GM11168 (cell line): ENCODE data around the gene PCBP2.

ENCODE experiments used
- in situ Hi-C: fragments of 300-500 bp; cut with MboI; formaldehyde crosslinking; loops from one replicate; pipeline ENCODE4 v1.12.0; 2022; ENCODE audit warnings: low sequenced_read_pairs; ENCODE audit not compliant: unreplicated experiment

The PCBP2 gene

DNA sequence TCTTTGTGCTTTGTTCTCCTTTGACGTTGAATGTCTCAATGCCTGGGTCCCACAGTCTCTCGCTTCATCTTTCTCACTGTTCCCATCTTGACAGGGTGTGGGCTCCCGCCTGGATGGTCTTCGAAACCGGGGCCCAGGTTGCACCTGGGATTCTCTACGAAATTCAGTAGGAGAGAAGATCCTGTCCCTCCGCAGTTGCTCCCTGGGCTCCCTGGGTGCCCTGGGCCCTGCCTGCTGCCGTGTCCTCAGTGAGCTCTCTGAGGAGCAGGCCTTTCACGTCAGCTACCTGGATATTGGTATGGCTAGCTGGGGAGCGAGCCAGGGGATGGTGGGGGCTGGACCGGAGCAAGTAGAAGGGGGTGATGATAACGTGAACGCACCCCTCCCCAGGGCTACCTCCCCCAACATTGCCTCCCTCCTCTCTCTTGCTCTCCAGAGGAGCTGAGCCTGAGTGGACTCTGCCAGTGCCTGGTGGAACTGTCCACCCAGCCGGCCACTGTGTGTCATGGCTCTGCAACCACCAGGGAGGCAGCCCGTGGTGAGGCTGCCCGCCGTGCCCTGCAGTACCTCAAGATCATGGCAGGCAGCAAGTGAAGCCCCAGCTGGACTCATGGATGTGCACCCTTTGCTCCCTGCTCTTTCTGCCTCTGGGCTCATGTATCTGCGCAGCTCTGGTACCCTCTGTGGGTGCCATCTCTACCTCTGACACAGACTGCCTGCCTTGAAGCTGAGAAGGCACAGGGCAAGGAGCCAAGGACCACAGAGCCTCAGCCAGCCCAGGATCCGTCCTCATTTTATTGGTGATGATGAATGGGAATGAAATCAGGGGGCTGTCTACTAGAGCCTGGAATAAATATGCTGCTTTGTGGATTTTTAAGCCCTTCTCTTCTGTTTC, 53.9 kb downstream of the PCBP2 start:
- in situ Hi-C loops, result no loop called here

DNA sequence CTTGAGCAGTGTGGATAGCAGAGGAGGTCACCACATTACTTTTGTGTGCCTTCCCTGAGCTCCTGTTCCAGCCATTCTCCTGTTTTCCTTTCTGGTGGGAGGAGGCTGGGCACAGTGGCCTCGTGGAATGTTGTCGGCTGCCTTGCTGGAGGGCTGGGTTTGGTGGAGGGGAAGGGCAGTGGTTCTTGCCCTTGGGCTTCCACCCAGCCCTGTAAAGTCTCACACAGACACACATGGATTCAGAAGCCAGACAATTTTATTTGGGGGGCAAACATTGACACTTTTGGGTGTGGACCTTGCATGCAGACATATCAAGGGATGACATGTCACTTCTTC, 54.5 kb downstream of the PCBP2 start:
- in situ Hi-C loops, result no loop called here

DNA sequence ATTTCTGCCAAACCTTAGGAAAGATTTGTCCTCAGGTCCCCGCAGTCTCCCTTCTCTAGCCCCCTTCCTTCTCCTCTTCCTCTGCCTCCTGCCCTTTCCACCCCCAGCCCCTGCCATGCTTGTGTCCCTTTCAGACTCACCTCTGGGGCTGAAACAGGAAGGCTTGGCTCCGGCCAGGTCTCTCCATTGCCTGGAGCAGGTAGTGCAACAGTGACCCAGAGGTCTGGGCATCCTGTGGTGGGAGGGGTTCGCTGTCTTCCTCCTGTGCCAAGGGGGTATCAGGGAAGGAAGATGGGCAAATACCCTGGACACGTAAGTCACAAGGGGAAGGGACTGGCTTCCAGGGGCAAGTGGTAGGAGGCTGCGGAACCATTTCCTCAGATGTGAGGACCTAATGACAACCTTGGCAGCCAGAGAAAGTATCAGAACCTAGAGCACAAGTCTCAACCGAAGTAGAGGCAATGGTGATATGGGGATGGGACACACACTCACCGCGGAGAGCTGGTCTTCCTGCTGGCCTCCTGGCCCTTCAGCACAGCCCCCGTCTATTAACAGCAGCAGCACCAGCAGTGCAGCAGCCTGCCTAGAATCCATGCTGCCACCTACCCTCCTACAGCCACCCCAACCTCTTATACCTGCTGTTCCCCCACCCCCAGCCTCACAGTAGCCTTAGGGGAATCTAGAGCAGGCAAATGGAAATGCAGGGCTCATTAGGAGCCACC, 55.1 kb downstream of the PCBP2 start, which contains the start of gene NPFF:
NPFF (minus strand) TSS at position 604 of the 722 bp plus-strand sequence; CDS start at position 594, 10 bp downstream.
- in situ Hi-C loops, result no loop called here

DNA sequence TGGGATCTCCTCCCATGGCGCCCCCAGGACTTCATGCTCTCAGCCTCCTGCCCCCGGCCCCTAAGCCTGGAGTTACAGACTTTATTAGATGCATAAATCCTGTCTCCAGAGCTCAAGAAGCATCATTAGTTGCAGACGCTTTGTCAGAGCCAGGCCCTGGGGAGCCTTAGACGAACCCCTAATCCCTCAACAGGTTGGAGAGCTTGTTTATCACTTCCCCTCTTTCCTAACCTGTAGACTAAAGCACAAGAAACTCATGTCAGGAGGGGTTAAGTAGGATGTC, 55.6 kb downstream of the PCBP2 start:
- in situ Hi-C loops, result no loop called here

DNA sequence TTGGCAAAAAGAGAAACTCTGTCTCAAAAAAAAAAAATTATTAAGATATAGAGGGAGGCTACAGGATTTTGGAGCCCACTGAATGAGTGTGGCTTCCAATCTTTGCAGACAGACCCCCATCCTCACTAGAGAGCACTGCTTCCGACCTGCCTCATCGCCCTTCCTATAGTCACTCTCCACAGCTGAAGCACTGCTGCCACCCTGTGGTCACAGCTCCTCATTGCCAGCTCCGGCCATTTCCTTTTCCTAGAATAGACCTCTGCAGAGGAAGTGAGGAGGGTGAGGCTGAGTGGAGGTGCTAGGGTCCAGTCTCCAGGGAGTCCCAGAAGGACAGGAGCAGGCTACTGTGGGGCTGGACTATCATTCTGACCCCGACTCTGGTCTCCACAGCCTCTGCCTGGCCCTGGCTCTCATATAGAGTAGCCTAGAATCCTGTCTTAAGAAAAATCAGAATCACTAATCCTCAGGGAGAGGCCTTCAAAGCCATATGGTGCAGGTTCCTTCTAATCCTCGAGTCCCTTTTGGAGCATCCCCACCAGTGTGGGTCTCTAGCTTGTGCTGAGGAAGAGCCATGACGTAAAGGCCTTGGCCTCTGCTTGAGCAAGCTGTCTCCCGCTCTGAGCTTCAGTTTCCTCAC, 56.8 kb downstream of the PCBP2 start:
- in situ Hi-C loops, result no loop called here

DNA sequence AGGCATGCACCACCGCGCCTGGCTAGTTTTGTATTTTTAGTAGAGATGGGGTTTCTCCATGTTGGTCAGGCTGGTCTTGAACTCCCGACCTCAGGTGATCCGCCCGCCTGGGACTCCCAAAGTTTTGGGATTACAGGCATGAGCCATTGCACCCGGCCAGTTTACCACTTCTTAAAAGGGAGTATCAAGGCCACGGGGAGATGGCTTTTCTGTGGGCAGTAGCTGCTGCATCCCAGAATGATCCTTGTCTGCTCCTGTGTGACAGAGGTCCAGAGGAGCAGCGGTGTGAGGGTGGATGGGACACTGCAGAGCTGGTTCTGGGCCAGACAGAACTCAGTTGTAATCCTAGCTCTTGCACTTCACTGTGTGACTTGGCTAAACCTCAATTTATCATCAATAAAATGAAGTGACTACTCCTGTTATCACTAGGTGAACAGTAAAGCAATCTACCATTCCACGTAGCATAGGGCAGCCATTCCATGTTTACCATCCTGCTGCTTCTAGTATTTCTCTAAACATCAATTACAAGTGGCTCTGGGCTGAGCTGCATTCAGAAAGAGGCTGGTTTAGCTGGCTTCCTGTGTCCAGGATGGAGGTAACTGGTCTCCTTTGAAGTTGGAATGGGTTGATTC, 58.4 kb downstream of the PCBP2 start:
- in situ Hi-C loops, result no loop called here

DNA sequence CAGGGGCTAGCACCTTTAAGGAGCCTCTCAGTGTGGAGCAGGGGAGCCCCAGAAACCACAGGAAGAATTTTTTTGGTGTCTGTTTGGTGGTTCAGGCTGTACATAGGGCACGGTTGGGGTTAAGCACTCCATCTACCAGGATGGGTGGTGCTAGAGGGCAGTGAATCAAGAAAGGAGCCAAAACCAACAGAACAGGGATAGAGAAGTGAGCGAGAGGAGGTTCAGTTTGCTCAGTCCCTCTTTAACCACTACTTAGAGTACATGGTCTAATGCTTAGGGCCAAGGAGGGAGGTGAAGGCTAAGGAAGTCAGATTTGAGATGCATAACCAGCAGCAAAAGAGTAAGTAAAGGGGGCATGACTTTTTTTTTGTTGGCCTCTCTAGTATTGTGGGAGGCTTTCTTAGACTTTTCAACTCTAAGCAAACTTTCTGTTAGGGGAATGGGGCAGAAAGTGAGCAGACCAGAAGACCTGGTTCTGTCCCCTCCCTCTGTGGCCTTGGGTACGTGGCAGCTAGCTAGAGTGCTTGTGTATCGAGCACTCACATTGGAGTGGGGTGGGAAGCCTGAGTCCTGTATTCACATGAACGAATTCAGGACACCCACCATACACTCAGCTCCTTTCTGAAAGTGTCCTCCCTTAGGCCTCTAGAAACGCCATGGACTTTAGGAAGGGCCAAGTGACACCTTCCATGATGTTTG, 62.0 kb downstream of the PCBP2 start:
- in situ Hi-C loops, result no loop called here

DNA sequence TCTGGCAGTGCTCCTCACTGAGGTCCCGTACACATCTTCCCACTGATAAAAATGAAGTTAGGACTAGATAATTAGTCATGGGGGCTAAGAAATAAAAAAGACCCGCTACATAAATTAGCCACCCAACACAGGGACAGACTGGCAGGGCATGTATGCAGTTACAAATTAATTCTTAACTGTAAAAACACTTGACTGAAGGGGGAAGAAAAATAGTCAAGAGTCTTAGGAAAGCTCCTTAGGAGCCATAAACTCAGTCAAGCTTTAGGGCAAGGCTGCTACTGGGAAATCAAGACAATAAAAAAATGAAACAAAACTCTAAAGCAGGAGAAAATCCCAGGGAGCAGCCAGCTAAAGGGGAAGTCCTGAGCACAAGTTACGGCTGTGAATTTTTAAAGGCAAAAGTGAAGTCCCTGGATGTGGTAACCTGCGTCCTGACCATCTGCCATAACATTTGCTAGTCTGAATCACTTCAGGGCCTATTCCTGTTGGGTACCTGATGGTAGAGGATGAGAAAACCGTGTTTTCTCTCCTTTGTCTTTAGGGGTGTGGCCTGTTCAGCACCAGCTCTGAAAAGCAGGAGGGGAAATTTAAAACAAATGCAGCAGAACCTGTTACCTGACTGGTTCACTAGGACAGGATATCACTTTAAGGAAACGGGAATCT, 62.9 kb downstream of the PCBP2 start:
- in situ Hi-C loops, result no loop called here

DNA sequence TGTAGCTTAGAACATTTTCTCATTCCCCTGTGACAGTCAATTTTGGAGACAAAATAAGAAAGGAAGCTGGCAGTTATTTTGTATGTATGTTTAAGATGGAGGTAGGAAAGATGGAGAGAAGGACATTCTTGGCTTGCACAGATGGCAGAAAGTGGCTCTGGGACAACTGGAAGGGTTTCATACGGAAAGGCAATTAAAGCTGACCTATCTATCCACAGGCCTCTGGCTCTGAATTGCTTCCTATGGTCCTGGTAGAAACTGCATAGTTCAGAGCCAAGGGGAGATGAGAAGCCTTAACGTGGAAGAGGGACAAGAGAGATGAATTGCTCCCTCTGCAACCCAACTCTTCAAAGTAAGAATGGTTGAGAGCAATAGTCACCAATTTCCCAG, 63.4 kb downstream of the PCBP2 start:
- in situ Hi-C loops, result no loop called here

DNA sequence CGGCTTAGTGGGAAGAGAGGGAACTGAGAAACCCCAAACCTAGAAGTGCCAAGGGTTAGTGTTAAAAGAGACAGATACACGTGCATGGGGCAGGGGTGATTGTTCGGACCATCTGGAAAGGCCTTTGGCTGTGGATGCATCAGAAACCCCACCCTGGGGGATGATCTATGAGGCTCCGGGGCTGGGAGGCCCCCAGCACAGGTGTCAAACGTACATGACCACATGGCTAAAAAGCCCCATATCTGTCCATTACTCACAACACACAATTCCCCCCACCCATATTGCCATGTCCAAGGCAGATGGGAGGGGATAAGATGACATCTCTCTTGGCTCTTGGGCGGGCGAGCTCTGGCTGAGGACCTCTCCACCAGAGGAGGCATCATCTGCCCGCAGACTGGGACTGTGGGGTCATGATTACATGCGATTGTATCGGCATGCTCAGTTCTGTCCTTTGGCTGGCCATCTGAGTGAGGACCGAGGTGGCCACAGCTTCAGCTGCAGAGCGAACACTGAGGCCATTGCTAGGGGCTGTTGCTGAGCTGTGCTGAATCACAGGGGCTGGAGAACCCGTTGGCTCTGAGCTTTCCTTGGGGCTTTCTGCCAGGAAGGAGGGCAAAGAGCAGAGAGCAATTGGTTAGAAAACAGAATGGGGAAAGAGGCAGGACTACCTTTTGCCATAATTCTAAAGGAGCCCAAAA, 65.0 kb downstream of the PCBP2 start:
- in situ Hi-C loops, result no loop called here

DNA sequence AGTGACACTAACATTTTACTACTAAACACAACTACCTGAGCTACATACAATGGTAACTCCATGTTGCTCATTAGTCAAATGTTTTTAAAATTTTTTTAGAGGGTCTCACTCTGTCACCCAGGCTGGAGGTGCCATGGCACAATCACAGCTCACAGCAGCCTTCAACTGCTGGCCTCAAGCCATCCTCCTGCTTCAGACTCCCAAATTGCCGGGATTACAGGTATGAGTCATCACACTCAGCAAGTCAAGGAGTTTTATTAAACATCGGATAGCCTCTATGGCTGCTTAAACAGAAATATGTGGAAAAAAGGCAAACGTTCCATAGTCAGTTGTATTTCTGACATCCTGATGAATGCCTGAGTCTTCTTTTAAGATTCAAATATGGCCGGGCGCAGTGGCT, 66.5 kb downstream of the PCBP2 start:
- in situ Hi-C loops, result no loop called here

DNA sequence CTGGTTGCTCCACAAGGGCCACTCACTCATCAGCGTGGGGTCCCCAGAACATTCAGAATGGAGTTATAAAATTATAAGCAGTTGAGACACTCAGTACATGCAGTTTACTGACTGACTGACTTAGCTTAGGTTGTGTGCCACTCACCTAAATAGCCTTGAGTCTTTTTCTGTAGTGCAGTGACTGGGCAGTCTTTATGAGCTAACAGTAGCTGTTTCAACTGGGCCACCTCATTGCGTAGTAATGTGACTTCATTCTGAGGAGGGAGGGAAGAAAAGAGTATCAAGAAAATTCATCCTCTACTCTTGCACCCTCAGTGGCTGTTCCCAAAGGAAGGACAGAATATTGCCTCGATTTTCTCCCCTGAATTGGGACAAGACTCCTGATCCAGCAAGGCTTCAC, 71.2 kb downstream of the PCBP2 start:
- in situ Hi-C loops, result no loop called here

DNA sequence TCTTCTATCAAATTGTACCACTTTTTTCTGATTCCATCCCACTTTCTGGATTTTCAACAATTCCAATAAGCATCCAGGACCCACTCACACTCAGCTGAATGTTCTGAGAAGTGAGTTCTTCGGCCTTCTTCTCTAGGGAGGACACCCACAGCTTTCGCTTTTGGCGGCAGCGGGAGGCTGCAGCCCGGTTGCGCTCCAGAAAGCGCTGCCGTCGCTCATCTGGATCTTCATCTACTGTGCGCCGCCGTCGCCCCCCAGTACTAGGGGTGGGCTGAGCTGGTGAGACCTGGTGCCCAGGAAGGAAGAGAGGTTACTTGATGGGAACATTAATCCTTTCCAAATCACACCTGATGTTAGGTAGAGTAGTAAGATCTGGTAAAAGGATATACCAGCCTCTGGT, 72.6 kb downstream of the PCBP2 start:
- in situ Hi-C loops, result no loop called here

DNA sequence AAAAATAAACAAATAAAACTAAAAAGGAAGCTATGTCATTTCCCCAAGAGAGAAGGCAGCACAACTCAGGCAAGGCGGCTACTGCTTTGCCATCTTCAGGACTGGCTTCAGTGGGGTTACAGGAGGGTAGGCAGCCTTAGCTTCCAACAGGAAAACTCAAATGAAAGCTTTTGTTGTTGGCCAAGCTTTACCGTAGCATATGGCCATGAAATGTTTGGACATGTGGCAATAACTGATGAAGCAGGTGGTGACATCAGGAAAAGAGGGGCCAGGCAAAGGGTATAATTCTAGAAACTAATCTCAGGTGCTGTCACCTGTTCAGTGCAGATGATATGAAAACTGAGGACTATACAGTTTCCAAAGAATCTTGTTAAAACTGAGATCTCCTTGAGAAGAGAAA, 78.2 kb downstream of the PCBP2 start:
- in situ Hi-C loops, result loop anchor here (10.0 kb wide), 1 partner anchor 215 kb away; no protein-coding TSS in a partner anchor
